ENCODE data around the gene LRRC37A.
A peak's percentile ranks its signal among the peaks of the same experiment; 100 is the strongest.
"Not testable (repeated sequence)": the region's sequence is repeated elsewhere in the genome, so short reads cannot be mapped to it uniquely, and the experiment has no call there.

Gene LRRC37A

DNA sequence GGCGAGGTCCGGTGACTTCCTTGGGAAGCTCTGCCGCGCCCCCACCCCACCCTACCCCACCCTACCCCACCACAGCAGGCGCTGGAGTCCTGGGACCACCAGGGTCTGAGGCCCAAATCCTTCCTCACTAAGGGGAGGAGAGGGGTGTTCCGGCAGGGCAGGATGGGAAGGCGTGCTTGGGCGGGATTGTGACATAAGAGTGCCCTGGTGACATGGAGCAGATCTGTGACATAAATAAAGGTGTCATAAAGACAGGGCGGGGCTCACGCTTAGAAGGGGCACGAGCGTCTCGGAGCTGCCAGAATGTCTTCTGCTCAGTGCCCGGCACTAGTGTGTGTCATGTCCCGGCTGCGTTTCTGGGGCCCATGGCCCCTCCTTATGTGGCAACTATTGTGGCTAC lies at the start of gene LRRC37A:
TSS of gene LRRC37A (plus strand) at position 301 of the 400 bp plus-strand sequence. CDS start at position 304, 3 bp downstream.
- FAIRE-seq; DNase-seq (ENCODE audit: low spot score): not testable (repeated sequence)

DNA sequence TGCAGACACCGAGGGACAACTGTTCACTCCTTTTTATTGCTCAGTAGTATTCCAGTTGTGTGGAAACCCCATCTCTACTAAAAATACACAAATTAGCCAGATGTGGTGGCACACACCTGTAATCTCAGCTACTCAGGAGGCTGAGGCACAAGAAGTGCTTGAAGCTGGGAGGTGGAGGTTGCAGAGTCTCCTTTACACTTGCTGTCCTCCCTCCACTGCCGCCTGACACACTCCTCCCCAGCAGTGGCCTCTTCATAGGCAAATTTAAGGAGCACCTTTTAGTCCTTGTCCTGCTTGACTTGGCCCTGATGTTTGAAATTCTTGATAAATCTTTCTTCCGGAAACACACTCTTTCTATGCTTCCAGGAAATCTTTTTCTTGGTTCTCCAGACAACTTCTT lies 45.8 kb upstream of the LRRC37A start:
- not testable (repeated sequence) for FAIRE-seq

DNA sequence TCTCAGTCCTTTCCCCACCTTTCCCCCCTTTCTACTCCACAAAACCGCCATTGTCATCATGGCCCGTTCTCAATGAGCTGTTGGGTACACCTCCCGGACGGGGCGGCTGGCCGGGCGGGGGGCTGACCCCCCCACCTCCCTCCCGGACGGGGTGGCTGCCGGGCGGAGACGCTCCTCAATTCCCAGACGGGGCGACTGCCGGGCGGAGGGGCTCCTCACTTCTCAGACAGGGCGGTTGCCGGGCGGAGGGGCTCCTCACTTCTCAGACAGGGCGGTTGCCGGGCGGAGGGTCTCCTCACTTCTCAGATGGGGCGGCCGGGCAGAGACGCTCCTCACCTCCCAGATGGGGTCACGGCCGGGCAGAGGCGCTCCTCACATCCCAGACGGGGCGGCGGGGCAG lies 42.1 kb upstream of the LRRC37A start:
- DNase-seq (ENCODE audit: low spot score); FAIRE-seq: not testable (repeated sequence)

More for the DNA sequence above, 45.8 kb upstream of the LRRC37A start:
- not testable (repeated sequence) for DNase-seq (ENCODE audit: low spot score)

DNA sequence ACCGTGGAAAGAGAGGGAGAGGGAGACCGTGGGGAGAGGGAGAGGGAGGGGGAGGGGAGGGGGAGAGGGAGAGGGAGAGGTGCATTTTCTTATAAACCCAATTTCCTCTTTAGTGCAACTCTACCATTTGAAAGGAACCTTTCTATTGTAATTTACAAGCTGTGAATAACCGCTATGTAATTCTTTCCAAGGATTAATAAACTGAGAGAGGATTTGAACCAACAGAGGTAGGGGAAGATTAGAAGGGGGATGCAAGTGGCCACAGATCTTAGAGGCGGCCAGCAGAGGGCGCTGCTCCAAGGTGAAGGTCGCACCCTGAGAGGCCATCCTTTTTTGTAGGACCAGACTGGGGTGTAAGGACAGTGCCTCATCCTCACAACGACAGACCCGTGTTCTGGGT lies 41.2 kb upstream of the LRRC37A start:
- FAIRE-seq, result not testable (repeated sequence)
- peak; percentile 7 for DNase-seq (ENCODE audit: low spot score)

DNA sequence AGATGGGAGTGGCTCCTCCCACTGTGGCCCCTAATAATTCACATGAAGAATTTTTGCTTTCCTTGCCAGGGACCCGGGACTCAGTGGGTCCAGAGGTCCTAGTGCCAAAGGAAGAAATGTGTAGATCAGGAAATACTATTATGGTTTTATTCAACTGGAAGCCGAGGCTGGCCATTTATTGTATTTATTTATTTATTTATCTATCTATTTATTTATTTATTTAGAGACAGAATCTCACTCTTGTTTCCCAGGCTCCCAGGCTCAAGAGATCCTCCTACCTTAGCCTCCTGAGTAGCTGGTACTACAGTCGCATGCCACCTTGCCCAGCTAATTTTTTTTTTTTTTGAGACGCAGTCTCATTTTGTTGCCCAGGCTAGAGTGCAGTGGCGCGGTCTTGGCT lies 40.7 kb upstream of the LRRC37A start:
- FAIRE-seq, result not testable (repeated sequence)

DNA sequence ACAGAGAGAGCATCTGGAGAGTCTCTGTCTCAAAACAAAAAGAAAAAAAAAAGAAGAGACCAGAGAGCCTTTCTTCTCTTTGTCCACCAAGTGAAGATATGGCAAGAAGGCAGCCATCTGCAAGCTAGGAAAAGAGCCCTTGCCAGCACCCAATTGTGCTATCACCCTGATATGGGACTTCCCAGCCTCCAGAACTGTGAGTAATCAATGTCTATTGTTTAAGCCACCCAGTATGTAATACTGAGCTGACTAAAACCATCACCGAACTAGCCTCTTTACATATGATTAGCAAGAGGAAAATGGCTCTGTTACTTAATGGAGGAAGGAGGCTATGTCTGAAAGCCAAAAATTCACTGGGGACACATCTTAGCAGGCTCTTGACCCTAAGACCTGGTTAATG lies 38.6 kb upstream of the LRRC37A start:
- not testable (repeated sequence) for FAIRE-seq; DNase-seq (ENCODE audit: low spot score)

More for the DNA sequence above, 40.7 kb upstream of the LRRC37A start:
- not testable (repeated sequence) for DNase-seq (ENCODE audit: low spot score)

DNA sequence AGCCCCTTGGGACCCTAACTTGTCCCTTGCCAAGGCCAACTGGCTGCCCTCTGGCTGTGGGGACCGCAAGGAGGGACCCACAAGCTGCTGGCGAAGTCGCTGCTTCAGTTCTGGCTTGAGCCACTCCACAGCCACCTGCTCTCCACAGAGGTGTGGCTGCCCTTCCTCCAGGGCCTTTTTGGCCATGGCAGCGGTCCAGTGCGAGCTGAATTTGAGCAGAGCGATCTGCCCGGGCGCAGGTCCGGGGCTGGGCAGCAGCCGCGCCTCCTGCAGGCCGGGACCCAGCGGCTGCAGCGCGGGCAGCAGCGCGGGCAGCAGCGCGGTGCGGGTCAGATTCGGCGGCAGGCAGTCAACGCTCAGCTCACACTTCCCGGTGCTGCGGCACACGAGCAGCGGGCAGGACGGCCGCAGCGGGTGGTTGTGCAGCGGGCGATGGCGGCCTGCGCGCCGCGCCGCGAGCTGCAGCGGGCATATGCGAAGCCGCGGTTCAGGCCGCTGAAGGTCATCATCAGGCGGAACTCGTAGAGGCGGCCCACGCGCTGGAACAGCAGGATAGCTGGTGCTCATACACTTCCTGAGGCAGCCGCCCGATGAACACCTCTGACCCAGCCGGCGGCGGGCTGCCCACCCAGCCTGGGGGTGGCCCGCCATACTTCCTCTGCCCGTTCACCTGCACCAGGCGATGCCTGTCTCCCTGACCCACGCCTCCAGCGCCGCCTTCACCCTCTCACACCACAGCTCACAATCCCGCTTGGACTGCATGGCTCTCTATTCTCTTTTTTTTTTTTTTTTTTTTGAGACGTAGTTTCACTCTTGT lies 34.9 kb upstream of the LRRC37A start:
- not testable (repeated sequence) for FAIRE-seq; DNase-seq (ENCODE audit: low spot score)

DNA sequence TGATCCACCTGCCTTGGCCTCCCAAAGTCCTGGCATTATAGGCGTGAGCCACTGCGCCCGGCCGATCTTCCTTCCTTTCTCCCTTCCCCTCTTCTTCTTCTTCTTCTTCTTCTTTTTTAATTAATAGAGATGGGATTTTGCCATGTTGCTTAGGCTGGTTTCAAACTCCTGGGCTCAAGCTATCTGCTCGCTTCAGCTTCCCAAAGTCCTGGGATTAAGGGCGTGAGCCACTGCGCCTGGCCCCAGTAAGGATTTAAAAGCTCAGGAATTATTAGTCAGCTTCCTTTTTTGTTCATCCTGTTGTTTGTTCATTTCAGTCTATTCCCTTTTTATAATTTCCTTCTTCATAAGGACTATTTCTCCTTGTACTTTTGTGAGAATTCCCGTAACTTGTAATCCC lies 32.7 kb upstream of the LRRC37A start:
- FAIRE-seq (no peak), DNase-seq (ENCODE audit: low spot score) (no peak)

DNA sequence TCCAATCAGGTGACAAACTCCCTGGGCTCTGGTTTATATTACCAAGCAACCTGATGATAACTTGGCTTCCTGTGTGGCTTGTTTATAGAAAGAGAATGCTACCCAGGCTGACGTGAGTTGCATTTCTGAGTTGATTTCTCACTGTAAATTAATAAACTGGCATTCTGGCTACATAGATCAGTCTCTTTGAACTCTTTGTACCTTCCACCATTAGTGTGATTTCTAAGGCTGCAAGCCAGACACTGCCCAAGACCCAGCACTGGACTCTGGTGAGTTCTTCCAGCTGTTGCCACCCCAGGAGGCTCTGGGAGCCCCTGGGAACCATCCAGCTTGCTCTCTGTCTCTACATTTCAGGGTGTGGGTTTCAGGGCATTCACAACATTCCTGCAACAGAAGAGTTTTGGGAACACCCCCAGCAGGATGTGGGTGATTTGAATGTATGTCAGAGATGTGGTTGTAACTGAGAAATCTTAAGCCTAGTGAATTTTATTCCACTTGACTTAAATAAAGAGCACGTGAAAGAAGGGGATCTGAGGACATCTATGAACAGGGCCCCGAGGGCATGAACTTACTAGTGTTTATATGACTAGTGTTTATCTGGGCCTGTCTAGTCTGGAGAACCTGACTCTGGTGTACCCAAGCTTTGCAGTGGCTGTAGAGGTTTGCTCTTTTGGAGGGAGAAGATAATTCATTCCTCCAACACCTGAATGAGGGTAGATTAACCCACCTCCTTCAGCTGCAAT lies 30.3 kb upstream of the LRRC37A start:
- FAIRE-seq (no peak), DNase-seq (ENCODE audit: low spot score) (peak; percentile 53)

DNA sequence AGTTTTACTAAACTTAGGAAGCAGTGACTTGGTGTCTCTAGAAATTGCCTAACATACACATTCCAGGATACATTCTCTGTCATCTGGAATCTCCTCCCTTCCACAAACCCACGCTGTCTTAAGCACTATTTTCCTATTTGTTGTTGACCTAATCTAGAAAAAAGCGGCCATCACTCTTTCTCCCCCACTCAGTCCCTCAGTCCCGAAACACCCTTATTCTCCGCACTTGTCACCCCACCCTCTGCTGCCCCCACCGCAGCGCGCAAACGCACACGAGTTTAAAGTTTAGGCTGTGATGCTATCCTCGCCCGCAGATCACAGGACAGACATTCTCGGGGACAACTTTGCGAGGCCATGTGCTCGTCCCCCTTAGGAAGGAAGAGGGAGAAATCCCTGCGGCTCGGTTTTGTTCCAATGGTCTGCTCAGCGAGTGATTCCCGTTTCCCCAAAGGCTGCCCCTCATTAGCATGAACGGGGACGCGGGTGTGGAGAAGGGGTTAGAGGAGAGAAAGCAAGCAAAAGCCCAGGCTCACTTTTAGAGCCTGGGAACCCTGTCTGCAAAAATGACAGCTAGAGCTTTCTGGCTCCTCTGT lies 28.8 kb upstream of the LRRC37A start:
- DNase-seq (ENCODE audit: low spot score), result not testable (repeated sequence)

DNA sequence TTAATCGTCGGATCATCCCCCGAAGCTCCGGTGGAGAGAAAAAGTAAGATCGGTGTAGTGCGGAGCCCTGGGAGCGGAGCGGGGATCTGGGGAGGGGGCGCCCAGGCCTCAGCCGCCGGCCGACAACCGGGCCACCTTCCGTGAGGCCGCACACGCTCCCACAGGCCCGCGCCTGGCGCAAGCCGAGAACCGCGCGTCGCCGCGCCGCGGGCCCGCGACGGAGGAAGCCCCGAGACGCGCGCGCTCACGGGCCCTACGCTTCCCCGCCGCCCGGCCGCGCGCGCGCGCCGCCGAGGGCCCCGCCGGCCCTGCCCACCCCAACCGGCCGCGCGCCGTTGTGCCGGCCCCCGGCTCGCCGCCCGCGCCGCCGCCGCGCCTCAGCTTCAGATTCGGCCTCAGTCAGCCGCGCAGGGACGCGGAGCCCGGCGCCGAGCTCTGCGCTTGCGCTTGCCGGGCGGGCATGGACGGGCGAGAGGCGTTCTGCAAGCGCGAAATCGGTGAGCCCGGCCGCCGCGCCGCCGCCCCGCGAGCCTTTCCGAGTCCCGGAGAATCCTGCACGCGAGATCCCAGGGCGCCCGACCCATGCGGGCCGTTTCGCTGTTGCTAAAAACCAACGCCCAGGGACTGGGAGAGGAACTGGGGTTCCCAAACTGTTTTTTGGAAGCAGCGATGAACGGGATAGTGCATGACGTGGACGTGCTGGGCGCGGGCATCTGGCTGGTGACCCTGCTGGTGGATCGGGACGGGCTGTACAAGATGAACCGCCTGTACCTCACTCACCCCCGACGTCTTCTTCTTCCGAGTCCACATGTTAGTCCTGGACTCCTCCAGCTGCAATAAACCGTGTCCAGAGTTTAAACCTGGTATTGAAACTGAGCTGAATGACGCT lies 28.0 kb upstream of the LRRC37A start:
- FAIRE-seq (no peak), DNase-seq (ENCODE audit: low spot score) (peak; percentile 62)

More for the DNA sequence above, 28.8 kb upstream of the LRRC37A start:
- FAIRE-seq, result not testable (repeated sequence)

DNA sequence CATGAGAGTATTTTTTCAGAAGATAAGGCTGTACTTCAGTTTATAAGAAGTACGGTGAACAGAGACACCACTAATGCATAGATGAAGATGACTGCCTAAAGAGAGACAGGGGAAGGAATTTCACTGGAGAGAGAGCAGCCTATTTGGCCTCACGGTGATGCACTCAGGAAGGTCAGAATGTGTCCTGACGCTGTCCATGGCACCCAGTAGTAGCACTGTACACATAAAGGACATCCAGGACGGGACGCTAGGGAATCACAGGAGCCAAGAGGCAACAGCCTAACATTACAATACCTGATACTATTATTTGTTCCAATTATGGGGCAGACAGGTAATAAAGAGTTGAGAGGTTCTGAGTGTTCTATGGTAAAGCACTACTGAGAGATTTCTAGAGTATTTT lies 24.9 kb upstream of the LRRC37A start:
- FAIRE-seq (no peak), DNase-seq (ENCODE audit: low spot score) (no peak)

DNA sequence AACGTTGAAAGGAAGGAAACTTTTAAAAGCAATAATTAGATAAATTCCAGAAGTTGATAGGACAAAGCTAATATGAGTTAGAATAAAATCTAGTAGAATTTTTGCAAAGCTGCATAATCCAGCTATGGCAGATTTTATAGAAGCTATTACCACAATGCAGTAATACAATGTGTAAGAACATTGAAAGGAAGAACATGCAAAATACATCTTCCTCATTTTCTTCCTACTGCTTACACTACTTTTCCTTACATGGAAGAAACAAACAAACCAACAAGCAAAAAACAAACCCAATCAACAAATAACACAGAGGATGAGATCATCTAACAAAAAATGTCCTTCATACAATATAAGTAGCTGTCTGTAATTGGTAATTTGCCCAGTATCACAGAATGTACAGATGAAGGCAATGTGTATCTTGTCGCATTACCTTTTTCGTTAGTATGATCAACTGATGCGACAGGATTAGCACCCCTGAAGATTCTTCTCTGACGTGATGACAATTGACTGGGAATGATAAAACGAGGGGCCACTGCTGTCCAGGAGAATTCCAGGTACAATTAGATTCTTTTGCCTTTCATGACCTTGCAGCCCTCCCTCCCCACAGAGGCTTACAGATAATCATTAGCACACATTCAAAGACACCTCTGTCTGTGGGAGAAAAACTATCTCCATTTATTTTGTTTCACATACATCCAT lies 21.2 kb upstream of the LRRC37A start:
- FAIRE-seq (no peak), DNase-seq (ENCODE audit: low spot score) (no peak)

DNA sequence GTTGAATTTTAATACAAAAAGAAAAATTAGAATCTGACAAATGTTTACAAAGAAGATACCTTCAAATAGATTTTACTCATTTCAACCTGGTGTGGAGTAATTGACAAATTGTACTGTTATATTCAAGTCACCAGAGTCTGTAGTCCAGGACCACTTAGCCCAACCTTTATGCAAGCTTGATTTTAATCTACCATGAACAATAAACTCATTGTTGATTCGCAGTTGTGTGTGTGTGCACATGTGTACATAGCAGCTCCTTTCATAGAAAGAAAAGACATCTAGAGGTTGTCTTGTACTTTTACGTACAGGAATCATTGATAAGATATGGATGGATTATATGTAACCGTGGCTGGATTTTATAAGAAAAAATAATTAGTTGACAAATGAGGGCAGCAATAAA lies 20.7 kb upstream of the LRRC37A start:
- DNase-seq (ENCODE audit: low spot score) (no peak), FAIRE-seq (no peak)

DNA sequence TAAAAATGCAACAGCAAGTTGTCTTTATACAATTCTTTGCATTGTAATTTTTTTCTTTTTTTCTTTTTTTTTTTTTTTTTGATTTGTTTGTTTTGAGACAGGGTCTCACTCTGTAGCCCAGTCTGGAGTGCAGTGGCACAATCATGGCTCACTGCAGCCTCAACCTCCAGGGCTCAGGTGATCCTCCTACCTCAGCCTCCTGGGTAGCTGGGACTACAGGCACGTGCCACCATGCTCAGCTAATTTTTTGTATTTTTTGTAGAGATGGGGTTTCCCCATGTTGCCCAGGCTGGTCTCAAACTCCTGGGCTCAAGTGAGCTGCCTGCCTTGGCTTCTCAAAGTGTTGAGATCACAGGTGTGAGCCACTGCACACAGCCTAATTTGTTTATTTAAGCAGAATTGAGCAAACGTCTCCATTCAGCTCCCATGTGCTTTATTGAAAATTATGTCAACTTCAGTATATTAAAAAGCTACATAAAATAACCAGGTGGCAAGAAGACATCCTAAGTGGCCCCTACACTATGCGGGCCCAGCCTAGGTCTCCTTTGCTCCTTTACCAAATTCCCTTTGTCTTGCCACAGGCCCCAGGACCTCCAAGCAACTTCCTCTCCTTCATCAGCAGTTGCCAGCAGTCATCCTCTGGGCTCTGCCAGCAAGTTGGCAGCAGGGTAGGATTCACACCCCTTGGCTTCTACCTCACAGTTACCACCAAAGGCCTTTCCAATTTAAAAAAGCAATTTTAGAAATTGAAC lies 18.0 kb upstream of the LRRC37A start:
- DNase-seq (ENCODE audit: low spot score); FAIRE-seq: not testable (repeated sequence)

DNA sequence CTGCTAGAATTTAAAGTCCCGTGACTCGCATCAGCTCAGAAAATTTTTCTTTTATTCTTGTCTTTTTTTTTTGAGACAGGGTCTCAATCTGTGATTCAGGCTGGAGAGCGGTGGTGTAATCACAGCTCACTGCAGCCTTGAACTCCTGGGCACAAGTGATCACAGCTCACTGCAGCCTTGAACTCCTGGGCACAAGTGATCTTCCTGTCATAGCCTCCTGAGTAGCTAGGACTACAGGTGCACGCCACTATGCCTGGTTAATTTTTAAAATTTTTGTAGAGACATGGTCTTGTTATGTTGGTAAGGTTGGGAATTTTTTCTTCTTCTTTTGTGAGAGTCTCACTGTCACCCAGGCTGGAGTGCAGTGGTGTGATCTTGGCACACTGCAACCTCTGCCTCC lies 13.6 kb upstream of the LRRC37A start:
- FAIRE-seq; DNase-seq (ENCODE audit: low spot score): not testable (repeated sequence)

DNA sequence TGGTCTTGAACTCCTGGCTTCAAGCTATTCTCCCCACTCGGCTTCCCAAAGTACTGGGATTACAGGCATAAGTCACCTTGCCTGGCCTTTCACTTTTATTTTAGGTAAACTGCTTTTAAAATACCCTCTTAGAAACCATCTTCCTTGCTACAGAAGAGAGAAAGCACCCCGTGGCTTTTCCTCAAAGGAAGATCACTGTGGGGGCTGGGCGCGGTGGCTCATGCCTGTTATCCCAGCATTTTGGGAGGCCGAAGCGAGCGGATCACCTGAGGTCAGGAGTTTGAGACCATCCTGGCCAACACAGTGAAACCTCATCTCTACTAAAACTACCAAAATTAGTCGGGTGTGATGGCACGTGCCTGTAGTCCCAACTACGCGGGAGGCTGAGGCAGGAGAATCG lies 12.3 kb upstream of the LRRC37A start:
- not testable (repeated sequence) for FAIRE-seq; DNase-seq (ENCODE audit: low spot score)

DNA sequence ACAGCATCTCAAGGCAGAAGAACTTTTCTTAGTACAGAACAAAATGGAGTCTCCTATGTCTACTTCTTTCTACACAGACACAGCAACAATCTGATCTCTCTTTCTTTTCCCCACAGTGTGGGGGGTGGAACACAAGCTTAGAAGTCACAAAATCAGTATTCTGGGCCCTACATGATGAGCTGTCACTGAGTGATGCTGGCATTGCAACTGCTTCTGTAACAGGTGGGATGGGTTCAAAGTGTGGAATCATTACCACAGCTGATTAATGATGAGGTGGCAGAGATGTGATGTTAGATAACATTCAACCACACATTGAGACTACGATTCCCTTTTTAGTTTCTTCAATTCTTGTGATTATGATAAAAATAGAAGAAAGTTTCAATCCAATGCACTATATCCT lies 10.5 kb upstream of the LRRC37A start:
- DNase-seq (ENCODE audit: low spot score) (peak; percentile 71), FAIRE-seq (peak; percentile 78)

DNA sequence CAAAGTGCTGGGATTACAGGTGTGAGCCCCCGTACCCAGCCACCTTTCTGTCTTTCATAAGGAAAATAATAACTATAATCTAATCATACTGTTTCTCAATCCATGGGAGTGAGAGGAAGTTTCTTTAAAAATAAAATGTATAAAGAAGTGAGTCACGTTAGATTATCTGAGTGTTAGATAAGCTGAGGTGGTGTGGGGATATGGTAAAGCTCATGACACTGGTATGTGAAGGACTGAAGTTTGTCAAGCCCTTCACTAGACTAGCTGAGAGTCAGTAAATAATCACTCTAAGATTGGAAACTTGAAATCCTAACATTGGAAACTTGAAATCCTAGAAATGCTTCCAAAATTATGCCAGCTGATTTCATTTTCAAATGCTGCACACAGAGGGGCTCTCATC lies 9.4 kb upstream of the LRRC37A start:
- FAIRE-seq; DNase-seq (ENCODE audit: low spot score): not testable (repeated sequence)
